Thoracic aorta (tissue), 2 donors: Measurements from ENCODE around the gene REX1BD. TPM values are rescaled to one million over a fixed set of nuclear protein-coding genes. Genes with fewer than 3 reads are reported as not detected.

Experiments
- ATAC-seq: fragments of 150-250 bp; one replicate; pipeline ENCODE4 v1.8.0; 2017; ENCODE audit warnings: low read depth; ENCODE audit not compliant: insufficient number of reproducible peaks, low FRiP score
- DNase-seq: peaks from one replicate; pipeline ENCODE4 v3.0.0-alpha.2; 2020; ENCODE audit warnings: low spot score
- H3K27ac ChIP-seq, 2 donors: fragments of 200-600 bp; sonication (generic); 1 replicate in 1 of 2; 2 replicates in 1 of 2; pipeline ENCODE4 v1.5.1; 2016; ENCODE audit warnings: mild to moderate bottlenecking in 2 of 2, moderate library complexity in 2 of 2
- H3K27me3 ChIP-seq: fragments of 200-600 bp; sonication (generic); replicated peaks from 2 replicates; pipeline ENCODE4 v1.6.0; 2016; ENCODE audit warnings: mild to moderate bottlenecking; ENCODE audit not compliant: insufficient read depth
- H3K36me3 ChIP-seq: fragments of 200-600 bp; sonication (generic); one replicate; pipeline ENCODE4 v1.5.1; 2016
- H3K4me1 ChIP-seq, 2 donors: fragments of 200-600 bp; sonication (generic); 1 replicate in 1 of 2; 2 replicates in 1 of 2; pipeline versions ENCODE4 v1.5.1 to v1.6.0; 2016; ENCODE audit warnings: low read depth in 2 of 2, mild to moderate bottlenecking in 1 of 2; ENCODE audit not compliant: control insufficient read depth in 1 of 2
- H3K4me3 ChIP-seq: fragments of 200-600 bp; sonication (generic); 2 replicates; pipeline ENCODE4 v1.5.1; 2016; ENCODE audit warnings: mild to moderate bottlenecking
- H3K9me3 ChIP-seq: fragments of 200-600 bp; sonication (generic); 2 replicates; pipeline ENCODE4 v1.5.1; 2016
- total RNA-seq, 2 donors: library from RNA; depleted of rRNA; stranded (reverse); fragments of >200 nt; gene quantifications; one replicate each; pipeline versions ENCODE4 v1.1.0 to v1.2.3, GENCODE V29; 2016
- TF ChIP-seq, protein P1 (sequence below): fragments of 200-600 bp; sonication (generic); IDR thresholded peaks from one replicate; pipeline ENCODE4 v1.5.1; 2019; ENCODE audit warnings: antibody characterized with exemption

REX1BD gene
- total RNA-seq, 2 donors from 2014 or later: 36.3 to 66.6 TPM

DNA sequence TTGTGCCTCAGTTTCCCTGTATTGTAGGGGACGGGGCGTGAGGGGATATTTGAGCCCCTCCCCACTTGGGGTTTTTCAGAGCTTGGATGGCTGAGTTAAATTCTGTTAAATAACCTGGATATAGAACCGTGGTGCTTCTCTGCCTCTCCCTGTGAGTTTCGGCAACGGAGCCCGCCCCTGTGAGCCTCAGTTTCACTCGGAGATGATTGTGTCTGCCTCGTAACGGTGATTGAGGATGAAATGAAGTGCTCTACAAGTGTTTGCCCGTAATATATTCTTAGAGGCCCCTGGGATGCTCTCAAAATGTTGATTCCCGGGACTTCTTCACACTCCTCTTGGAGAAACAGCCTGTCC is 30.4 kb upstream of the REX1BD start:
- H3K36me3 ChIP-seq: no peaks in the 10 kb centered on the region
- H3K27me3 ChIP-seq: no peaks in the 10 kb centered on the region
- H3K4me3 ChIP-seq: peak overlapping the region; percentile 91
- TF ChIP-seq, protein P1, sequence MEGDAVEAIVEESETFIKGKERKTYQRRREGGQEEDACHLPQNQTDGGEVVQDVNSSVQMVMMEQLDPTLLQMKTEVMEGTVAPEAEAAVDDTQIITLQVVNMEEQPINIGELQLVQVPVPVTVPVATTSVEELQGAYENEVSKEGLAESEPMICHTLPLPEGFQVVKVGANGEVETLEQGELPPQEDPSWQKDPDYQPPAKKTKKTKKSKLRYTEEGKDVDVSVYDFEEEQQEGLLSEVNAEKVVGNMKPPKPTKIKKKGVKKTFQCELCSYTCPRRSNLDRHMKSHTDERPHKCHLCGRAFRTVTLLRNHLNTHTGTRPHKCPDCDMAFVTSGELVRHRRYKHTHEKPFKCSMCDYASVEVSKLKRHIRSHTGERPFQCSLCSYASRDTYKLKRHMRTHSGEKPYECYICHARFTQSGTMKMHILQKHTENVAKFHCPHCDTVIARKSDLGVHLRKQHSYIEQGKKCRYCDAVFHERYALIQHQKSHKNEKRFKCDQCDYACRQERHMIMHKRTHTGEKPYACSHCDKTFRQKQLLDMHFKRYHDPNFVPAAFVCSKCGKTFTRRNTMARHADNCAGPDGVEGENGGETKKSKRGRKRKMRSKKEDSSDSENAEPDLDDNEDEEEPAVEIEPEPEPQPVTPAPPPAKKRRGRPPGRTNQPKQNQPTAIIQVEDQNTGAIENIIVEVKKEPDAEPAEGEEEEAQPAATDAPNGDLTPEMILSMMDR: no peak
- ATAC-seq: no peak
- peak overlapping the region; percentile 98 to 99 for H3K27ac ChIP-seq
- H3K4me1 ChIP-seq: peaks cover 20 to 50% of the 10 kb centered on the region in 2 donors
- H3K9me3 ChIP-seq: no peaks in the 10 kb centered on the region
- no peak for DNase-seq

DNA sequence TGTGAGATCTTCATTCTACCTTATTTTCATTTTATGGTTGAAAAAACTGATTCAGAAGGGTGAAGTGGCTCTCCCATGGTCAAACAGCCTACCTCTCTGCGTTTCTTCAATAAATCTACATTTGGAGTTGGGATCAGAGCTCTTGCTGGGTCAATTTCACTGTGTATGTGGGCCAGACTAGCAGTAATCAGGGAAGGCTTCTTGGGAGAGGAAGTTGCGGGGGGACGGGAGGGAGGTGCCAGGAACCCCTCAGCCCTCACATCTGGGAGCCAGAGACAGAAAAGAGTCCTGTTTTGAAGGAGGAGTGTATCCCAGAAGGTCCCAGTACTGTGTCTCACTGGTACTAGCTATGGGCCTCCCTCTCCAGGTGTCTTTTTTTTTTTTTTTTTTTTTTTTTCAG is 30.0 kb upstream of the REX1BD start:
- Histone ChIP-seq H3K9me3 (no peaks in the 10 kb centered on the region), H3K4me3 (peak overlapping the region; percentile 91), H3K27me3 (no peaks in the 10 kb centered on the region), H3K36me3 (peaks cover 3% of the 10 kb centered on the region), H3K4me1 (peaks cover 20 to 55% of the 10 kb centered on the region in 2 donors), H3K27ac (peak overlapping the region; percentile 98 to 99)
- TF ChIP-seq, protein P1: no peak
- ATAC-seq: no peak
- no peak for DNase-seq

DNA sequence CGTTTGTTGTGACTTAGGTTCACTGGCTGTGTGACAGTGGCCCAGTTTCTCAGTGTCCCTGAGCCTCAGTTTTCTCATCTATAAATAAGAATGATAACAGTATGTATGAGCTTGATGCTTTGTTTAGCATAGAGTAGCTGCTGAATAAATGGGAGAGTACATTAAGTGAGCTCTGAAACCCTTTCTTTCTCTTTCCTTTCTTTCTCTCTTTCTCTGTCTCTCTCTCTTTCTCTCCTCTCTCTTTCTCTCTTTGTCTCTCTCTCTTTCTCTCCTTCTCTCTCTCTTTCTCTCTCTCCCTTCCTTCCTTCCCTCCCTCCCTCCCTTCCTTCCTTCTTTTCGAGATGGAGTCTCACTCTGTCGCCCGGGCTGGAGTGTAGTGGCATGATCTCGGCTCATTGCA is 28.9 kb upstream of the REX1BD start:
- no peak for DNase-seq
- H3K9me3 ChIP-seq: no peaks in the 10 kb centered on the region
- peaks cover 6% of the 10 kb centered on the region for H3K36me3 ChIP-seq
- TF ChIP-seq, protein P1: no peak
- no peaks in the 10 kb centered on the region for H3K27me3 ChIP-seq
- H3K27ac ChIP-seq: peak overlapping the region; percentile 93 to 98
- ATAC-seq: no peak
- peaks cover 20 to 56% of the 10 kb centered on the region in 2 donors for H3K4me1 ChIP-seq
- H3K4me3 ChIP-seq: no peak overlapping the region

DNA sequence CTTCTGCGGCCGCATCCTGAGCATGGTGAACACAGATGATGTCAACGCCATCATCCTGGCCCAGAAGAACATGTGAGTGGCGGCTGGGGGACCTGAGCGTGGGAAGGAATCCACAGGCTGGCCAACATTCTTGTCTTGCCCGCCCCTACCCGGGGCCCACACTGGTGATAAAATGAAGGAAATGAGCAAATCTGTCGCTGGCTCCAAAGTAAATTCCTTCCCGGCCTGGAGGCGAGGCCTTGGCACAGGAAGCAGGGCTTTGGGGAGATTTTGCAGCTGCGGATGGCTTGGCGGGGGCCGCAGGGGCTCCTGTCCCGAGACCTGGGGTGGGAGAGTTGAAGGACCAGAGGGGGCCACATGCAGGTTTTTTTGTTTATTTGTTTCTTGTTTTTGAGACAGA is 26.5 kb upstream of the REX1BD start:
- Histone ChIP-seq H3K27ac (peak overlapping the region; percentile 93 to 98), H3K4me3 (peak overlapping the region; percentile 28), H3K9me3 (no peaks in the 10 kb centered on the region), H3K4me1 (peaks cover 20 to 56% of the 10 kb centered on the region in 2 donors), H3K36me3 (peaks cover 29% of the 10 kb centered on the region), H3K27me3 (no peaks in the 10 kb centered on the region)
- TF ChIP-seq, protein P1: no peak
- DNase-seq (peak; percentile 38), ATAC-seq (peak; percentile 43)

DNA sequence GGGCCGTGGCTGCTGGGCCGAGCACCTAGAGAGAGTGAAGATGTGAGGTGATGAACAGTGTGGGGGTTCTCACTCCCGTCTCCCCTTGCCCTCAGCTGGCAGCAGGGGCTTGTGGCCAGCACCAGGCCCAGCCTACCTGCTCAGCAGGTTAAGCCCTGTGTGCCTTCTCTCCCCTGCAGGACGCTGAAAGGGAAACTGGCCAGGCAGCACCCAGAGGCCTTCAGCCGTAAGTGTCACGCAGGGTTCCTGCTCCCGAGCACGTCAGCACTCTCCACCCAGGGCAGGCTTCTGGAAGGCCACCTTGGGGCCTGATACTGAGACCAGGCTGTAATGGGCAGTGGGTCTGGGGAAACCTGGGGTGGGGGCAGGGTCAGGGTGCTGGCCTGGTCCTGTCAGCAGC is 21.6 kb upstream of the REX1BD start:
- Histone ChIP-seq H3K27me3 (no peaks in the 10 kb centered on the region), H3K9me3 (no peaks in the 10 kb centered on the region), H3K4me1 (peaks cover 7 to 24% of the 10 kb centered on the region in 2 donors), H3K27ac (no peak overlapping the region), H3K4me3 (no peak overlapping the region), H3K36me3 (peaks cover 49% of the 10 kb centered on the region)
- no peak for DNase-seq
- TF ChIP-seq, protein P1: no peak
- ATAC-seq: no peak
